AG09319 (cell line): Measurements from ENCODE around the gene CORO1C.

Source experiments
- DNase-seq: peaks from one replicate; pipeline ENCODE4 v3.0.0-alpha.2; 2010; ENCODE audit warnings: low read depth; ENCODE audit errors: extremely low read depth
- TF ChIP-seq, protein P1 (sequence below): IDR thresholded peaks from 2 replicates; pipeline ENCODE4 v1.5.1; 2011; ENCODE audit warnings: low read depth, mild to moderate bottlenecking, inconsistent platforms, low read length, moderate library complexity

The CORO1C gene

DNA sequence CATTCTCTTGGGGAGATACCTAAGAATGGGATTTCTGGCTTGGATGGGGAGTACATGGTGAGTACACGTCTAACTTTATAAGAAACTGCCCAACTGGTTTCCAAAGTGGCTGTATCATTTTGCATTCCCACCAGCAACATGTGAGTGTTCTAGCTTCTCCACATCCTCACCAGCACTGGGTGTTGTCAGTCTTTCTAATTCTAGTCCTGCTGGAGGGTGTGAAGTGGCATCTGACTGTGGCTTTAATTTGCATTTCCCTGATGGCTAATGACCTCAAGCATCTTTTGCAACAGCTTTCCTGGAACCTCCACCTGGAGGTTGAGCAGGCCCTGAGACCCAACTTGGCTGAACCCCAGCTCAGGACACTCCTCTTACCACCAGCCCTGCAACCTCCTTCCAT, 115.4 kb downstream of the CORO1C start:
- DNase-seq: no peak
- TF ChIP-seq, protein P1, sequence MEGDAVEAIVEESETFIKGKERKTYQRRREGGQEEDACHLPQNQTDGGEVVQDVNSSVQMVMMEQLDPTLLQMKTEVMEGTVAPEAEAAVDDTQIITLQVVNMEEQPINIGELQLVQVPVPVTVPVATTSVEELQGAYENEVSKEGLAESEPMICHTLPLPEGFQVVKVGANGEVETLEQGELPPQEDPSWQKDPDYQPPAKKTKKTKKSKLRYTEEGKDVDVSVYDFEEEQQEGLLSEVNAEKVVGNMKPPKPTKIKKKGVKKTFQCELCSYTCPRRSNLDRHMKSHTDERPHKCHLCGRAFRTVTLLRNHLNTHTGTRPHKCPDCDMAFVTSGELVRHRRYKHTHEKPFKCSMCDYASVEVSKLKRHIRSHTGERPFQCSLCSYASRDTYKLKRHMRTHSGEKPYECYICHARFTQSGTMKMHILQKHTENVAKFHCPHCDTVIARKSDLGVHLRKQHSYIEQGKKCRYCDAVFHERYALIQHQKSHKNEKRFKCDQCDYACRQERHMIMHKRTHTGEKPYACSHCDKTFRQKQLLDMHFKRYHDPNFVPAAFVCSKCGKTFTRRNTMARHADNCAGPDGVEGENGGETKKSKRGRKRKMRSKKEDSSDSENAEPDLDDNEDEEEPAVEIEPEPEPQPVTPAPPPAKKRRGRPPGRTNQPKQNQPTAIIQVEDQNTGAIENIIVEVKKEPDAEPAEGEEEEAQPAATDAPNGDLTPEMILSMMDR: no peak

GRCh38 chr12:108614639-108615038, 116.7 kb downstream of the CORO1C start:
- no peak for DNase-seq
- TF ChIP-seq, protein P1: no peak

GRCh38 chr12:108614041-108614440, 117.3 kb downstream of the CORO1C start:
- DNase-seq: no peak
- TF ChIP-seq, protein P1: no peak

DNA sequence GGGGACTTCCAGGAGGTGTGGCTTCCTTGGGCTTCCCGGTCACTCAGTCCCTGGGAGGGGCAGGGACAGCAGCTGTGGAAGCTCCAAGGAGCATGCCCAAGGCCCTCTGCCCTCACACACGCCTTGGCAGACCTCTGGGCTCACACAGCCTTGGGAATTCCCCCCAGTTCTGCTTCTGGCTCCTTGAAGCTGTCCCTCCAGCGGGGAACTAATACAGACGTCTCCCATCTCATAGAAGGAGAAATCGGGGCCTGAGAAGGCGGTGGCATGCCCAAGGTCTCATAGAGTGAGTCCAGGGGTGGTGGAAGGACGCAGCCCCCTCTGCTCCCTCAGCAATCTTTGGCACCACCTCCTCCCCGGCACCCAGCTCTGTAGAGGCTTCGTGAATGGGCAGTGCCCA, 117.8 kb downstream of the CORO1C start:
- no peak for DNase-seq
- TF ChIP-seq, protein P1: no peak

DNA sequence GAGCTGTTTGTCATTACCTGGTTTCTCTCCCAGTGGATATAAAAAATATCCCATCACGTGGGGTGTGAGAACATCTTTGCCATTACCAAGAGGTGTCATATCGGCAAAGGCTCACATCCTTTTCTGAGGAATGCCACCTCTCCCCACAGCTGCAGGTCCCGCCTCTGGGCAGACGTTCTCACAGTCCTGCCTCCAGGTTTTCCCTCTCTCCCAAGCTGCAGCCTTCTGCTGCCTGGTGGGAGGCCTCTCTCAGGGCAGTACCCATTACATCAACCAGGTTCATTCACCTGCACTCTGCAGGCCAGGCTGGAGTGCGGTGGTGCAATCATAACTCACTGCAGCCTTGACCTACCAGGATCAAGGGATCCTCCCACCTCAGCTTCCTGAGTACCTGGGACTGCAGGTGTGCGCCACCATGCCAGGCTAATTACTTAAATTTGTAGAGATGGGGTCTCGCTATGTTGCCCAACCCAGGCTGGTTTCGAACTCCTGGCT, 118.5 kb downstream of the CORO1C start:
- no peak for DNase-seq
- TF ChIP-seq, protein P1: no peak

DNA sequence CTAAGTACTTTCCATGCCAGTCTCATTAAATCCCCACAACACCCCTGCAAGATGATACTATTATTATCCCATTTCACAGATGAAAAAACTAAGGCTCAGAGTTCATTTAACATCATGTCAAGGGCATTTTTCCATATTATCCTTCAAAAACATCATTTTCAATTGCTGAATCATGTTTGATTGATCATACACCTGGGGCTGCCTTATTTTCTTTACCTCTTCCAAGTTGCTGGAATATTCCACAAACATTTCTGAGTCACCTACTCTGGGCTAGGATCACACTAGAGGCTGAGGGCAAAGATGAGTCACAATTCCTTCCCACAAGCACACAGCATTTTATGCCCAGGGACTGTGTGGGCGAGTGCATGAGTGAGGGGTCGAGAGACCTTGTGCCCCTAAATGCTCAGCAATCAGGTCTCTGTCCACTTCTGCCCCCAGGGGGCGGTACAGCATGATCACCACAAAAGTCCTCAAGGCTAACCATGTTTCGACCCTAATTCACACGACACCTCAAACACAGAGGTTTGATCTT, 119.4 kb downstream of the CORO1C start:
- no peak for DNase-seq
- TF ChIP-seq, protein P1: peak; percentile 39

- TF ChIP-seq, protein P1: no peak
- no peak for DNase-seq
These were observed 120.3 kb downstream of the CORO1C start for GRCh38 chr12:108610856-108611605.
